H1 (cell line): Measurements from ENCODE around the gene RNF13. TPM values are rescaled to one million over a fixed set of nuclear protein-coding genes. Genes with fewer than 3 reads are reported as not detected.

Source experiments
- CTBP2 ChIP-seq: IDR thresholded peaks from 2 replicates; pipeline ENCODE4 v1.7.0; 2011; ENCODE audit warnings: borderline replicate concordance, mild to moderate bottlenecking, moderate library complexity, mixed read lengths, low read length; ENCODE audit not compliant: insufficient read depth, insufficient read length
- EGR1 ChIP-seq: IDR thresholded peaks from 2 replicates; pipeline ENCODE4 v1.6.1; 2011; ENCODE audit warnings: low read depth, low read length, borderline replicate concordance
- EZH2 ChIP-seq: fragments of 200-600 bp; sonication (generic); IDR thresholded peaks from 2 replicates; pipeline ENCODE4 v1.7.1; 2012; ENCODE audit warnings: low read depth, mild to moderate bottlenecking, moderate library complexity, low read length, inconsistent platforms; ENCODE audit not compliant: severe bottlenecking
- KDM1A ChIP-seq: fragments of 200-600, 300-600 bp; sonication (generic); IDR thresholded peaks from 2 replicates; pipeline ENCODE4 v1.7.1; 2016; ENCODE audit warnings: mild to moderate bottlenecking, low read length, borderline replicate concordance
- NRF1 ChIP-seq: IDR thresholded peaks from 2 replicates; pipeline ENCODE4 v1.6.1; 2011; ENCODE audit warnings: mild to moderate bottlenecking, low read depth, low read length, improper control_type of control experiment
- SIX5 ChIP-seq: IDR thresholded peaks from 2 replicates; pipeline ENCODE4 v1.6.1; 2011; ENCODE audit warnings: mild to moderate bottlenecking, low read depth, low read length
- TAF1 ChIP-seq: IDR thresholded peaks from 2 replicates; pipeline ENCODE4 v1.6.1; 2011; ENCODE audit warnings: mild to moderate bottlenecking, low read depth, low read length
- TEAD4 ChIP-seq: IDR thresholded peaks from 2 replicates; pipeline ENCODE4 v1.6.1; 2012; ENCODE audit warnings: low read depth, low read length, inconsistent platforms, mixed read lengths
- ZNF274 ChIP-seq: IDR thresholded peaks from 2 replicates; pipeline ENCODE4 v1.7.0; 2012; ENCODE audit warnings: low read length, borderline replicate concordance; ENCODE audit errors: extremely low read depth
- polyA plus RNA-seq, 7 experiments: library from polyadenylated mRNA; depleted of rRNA in 3 of 7; stranded (reverse) in 5 of 7; unstranded in 2 of 7; fragments of >200 nt in 5 of 7; fragments of 200-250 nt in 2 of 7; gene quantifications; 1 replicate in 5 of 7; 2 replicates in 1 of 7; 4 replicates in 1 of 7; pipeline versions ENCODE4 v1.2.1 to v1.2.3, GENCODE V29; 2011 to 2013; ENCODE audit warnings: missing spikeins in 2 of 7, mixed read lengths in 2 of 7
- total RNA-seq: library from RNA; stranded (reverse); fragmentation: NEBNext Ultra II Directional; extraction: Animal tissue kit (Norgen Biotek cat#: 25700); gene quantifications from 2 replicates; pipeline ENCODE4 v1.2.1, GENCODE V29; 2021
- TF ChIP-seq, protein P1 (sequence below): fragments of 300-600 bp; sonication (generic); IDR thresholded peaks from 2 replicates; pipeline ENCODE4 v1.7.1; 2012; ENCODE audit warnings: low read length, moderate library complexity, mild to moderate bottlenecking, inconsistent platforms; ENCODE audit not compliant: insufficient replicate concordance
- TF ChIP-seq, protein P2 (sequence below): IDR thresholded peaks from 2 replicates; pipeline ENCODE4 v1.6.1; 2012; ENCODE audit warnings: inconsistent platforms

The RNF13 gene
- total and polyA plus RNA-seq, 2 of the 8 experiments (the other 6 are each of a cell fraction or from before 2014, with no cell fraction given): 19.4 to 35.4 TPM

DNA sequence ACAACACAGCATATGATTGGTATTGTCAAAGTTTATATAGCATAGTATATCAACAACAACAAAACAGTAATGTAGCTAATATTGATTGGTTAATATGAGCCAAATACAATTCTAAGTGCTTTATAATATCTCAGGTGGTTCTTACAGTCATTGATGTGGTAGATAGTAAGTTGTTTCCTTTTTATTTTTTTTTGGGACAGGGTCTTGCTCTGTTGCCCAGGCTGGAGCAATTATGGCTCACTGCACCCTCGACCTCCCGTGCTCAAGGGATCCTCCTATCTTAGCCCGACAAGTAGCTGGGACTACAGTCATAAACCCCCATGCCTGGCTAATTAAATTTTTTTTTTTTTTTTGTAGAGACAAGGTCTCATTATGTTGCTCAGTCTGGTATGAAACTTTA is 2.7 kb downstream of the RNF13 start (continued):
- TF ChIP-seq, protein P1, sequence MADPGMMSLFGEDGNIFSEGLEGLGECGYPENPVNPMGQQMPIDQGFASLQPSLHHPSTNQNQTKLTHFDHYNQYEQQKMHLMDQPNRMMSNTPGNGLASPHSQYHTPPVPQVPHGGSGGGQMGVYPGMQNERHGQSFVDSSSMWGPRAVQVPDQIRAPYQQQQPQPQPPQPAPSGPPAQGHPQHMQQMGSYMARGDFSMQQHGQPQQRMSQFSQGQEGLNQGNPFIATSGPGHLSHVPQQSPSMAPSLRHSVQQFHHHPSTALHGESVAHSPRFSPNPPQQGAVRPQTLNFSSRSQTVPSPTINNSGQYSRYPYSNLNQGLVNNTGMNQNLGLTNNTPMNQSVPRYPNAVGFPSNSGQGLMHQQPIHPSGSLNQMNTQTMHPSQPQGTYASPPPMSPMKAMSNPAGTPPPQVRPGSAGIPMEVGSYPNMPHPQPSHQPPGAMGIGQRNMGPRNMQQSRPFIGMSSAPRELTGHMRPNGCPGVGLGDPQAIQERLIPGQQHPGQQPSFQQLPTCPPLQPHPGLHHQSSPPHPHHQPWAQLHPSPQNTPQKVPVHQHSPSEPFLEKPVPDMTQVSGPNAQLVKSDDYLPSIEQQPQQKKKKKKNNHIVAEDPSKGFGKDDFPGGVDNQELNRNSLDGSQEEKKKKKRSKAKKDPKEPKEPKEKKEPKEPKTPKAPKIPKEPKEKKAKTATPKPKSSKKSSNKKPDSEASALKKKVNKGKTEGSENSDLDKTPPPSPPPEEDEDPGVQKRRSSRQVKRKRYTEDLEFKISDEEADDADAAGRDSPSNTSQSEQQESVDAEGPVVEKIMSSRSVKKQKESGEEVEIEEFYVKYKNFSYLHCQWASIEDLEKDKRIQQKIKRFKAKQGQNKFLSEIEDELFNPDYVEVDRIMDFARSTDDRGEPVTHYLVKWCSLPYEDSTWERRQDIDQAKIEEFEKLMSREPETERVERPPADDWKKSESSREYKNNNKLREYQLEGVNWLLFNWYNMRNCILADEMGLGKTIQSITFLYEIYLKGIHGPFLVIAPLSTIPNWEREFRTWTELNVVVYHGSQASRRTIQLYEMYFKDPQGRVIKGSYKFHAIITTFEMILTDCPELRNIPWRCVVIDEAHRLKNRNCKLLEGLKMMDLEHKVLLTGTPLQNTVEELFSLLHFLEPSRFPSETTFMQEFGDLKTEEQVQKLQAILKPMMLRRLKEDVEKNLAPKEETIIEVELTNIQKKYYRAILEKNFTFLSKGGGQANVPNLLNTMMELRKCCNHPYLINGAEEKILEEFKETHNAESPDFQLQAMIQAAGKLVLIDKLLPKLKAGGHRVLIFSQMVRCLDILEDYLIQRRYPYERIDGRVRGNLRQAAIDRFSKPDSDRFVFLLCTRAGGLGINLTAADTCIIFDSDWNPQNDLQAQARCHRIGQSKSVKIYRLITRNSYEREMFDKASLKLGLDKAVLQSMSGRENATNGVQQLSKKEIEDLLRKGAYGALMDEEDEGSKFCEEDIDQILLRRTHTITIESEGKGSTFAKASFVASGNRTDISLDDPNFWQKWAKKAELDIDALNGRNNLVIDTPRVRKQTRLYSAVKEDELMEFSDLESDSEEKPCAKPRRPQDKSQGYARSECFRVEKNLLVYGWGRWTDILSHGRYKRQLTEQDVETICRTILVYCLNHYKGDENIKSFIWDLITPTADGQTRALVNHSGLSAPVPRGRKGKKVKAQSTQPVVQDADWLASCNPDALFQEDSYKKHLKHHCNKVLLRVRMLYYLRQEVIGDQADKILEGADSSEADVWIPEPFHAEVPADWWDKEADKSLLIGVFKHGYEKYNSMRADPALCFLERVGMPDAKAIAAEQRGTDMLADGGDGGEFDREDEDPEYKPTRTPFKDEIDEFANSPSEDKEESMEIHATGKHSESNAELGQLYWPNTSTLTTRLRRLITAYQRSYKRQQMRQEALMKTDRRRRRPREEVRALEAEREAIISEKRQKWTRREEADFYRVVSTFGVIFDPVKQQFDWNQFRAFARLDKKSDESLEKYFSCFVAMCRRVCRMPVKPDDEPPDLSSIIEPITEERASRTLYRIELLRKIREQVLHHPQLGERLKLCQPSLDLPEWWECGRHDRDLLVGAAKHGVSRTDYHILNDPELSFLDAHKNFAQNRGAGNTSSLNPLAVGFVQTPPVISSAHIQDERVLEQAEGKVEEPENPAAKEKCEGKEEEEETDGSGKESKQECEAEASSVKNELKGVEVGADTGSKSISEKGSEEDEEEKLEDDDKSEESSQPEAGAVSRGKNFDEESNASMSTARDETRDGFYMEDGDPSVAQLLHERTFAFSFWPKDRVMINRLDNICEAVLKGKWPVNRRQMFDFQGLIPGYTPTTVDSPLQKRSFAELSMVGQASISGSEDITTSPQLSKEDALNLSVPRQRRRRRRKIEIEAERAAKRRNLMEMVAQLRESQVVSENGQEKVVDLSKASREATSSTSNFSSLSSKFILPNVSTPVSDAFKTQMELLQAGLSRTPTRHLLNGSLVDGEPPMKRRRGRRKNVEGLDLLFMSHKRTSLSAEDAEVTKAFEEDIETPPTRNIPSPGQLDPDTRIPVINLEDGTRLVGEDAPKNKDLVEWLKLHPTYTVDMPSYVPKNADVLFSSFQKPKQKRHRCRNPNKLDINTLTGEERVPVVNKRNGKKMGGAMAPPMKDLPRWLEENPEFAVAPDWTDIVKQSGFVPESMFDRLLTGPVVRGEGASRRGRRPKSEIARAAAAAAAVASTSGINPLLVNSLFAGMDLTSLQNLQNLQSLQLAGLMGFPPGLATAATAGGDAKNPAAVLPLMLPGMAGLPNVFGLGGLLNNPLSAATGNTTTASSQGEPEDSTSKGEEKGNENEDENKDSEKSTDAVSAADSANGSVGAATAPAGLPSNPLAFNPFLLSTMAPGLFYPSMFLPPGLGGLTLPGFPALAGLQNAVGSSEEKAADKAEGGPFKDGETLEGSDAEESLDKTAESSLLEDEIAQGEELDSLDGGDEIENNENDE: no peak
- TF ChIP-seq TEAD4 (no peak), CTBP2 (no peak), ZNF274 (no peak), EGR1 (no peak), EZH2 (no peak), SIX5 (no peak), TAF1 (no peak), NRF1 (no peak), KDM1A (no peak)
- TF ChIP-seq, protein P2, sequence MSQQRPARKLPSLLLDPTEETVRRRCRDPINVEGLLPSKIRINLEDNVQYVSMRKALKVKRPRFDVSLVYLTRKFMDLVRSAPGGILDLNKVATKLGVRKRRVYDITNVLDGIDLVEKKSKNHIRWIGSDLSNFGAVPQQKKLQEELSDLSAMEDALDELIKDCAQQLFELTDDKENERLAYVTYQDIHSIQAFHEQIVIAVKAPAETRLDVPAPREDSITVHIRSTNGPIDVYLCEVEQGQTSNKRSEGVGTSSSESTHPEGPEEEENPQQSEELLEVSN: no peak
